SK-N-SH treated with all-trans-retinoic acid at 6 μM for 48 hours (cell line): ENCODE data around the gene MTF2.

ENCODE experiments used
- ATAC-seq: fragments of 200-7000 bp; cut with Tn5 transposase; 3 replicates; pipeline ENCODE4 v1.9.1; 2020; ENCODE audit warnings: mild to moderate bottlenecking, moderate library complexity
- ARNTL ChIP-seq: fragments of 450-650 bp; formaldehyde crosslinking; IDR thresholded peaks from 2 replicates; pipeline ENCODE4 v1.5.0; 2020; ENCODE audit warnings: low read depth, mild to moderate bottlenecking, moderate library complexity, borderline replicate concordance
- BACH2 ChIP-seq: fragments of 250-450 bp; sonication (Bioruptor Pico); IDR thresholded peaks from 2 replicates; pipeline ENCODE4 v1.9.0; 2021; ENCODE audit warnings: mild to moderate bottlenecking, borderline replicate concordance
- CREB5 ChIP-seq: fragments of 250-450 bp; sonication (Bioruptor Pico); IDR thresholded peaks from 2 replicates; pipeline ENCODE4 v1.5.1; 2020; ENCODE audit warnings: low read depth, mild to moderate bottlenecking, moderate library complexity
- CSDC2 ChIP-seq: fragments of 250-450 bp; sonication (Bioruptor Pico); IDR thresholded peaks from 2 replicates; pipeline ENCODE4 v1.5.0; 2020; ENCODE audit warnings: mild to moderate bottlenecking, moderate library complexity
- CSRNP3 ChIP-seq: fragments of 250-450 bp; sonication (Bioruptor Pico); IDR thresholded peaks from 2 replicates; pipeline ENCODE4 v1.5.1; 2021; ENCODE audit warnings: mild to moderate bottlenecking, moderate library complexity
- GLIS3 ChIP-seq: fragments of 250-450 bp; sonication (Bioruptor Pico); IDR thresholded peaks from 2 replicates; pipeline ENCODE4 v1.5.0; 2020; ENCODE audit warnings: mild to moderate bottlenecking, moderate library complexity
- ISL1 ChIP-seq: fragments of 250-450 bp; sonication (Bioruptor Pico); IDR thresholded peaks from 2 replicates; pipeline ENCODE4 v2.1.2; 2022; ENCODE audit warnings: mild to moderate bottlenecking, moderate library complexity
- OSR1 ChIP-seq: fragments of 250-450 bp; sonication (Bioruptor Pico); IDR thresholded peaks from 2 replicates; pipeline ENCODE4 v1.8.0; 2022; ENCODE audit warnings: moderate library complexity, mild to moderate bottlenecking, inconsistent platforms
- PATZ1 ChIP-seq: fragments of 250-450 bp; sonication (Bioruptor Pico); IDR thresholded peaks from 2 replicates; pipeline ENCODE4 v1.8.0; 2020; ENCODE audit warnings: mild to moderate bottlenecking, moderate library complexity, borderline replicate concordance
- POU6F1 ChIP-seq: fragments of 250-450 bp; sonication (Bioruptor Pico); IDR thresholded peaks from 2 replicates; pipeline ENCODE4 v1.8.0; 2021; ENCODE audit warnings: low read depth, mild to moderate bottlenecking, moderate library complexity, borderline replicate concordance
- PPARA ChIP-seq: fragments of 250-450 bp; sonication (Bioruptor Pico); IDR thresholded peaks from 2 replicates; pipeline ENCODE4 v1.5.0; 2020; ENCODE audit warnings: mild to moderate bottlenecking, borderline replicate concordance
- RARB ChIP-seq: fragments of 250-450 bp; sonication (Bioruptor Pico); IDR thresholded peaks from 2 replicates; pipeline ENCODE4 v1.8.0; 2021; ENCODE audit warnings: mild to moderate bottlenecking, moderate library complexity
- SNAI2 ChIP-seq: fragments of 250-450 bp; sonication (Bioruptor Pico); IDR thresholded peaks from 2 replicates; pipeline ENCODE4 v1.5.0; 2020; ENCODE audit warnings: mild to moderate bottlenecking, moderate library complexity
- TCF4 ChIP-seq: fragments of 250-450 bp; sonication (Bioruptor Pico); IDR thresholded peaks from 2 replicates; pipeline ENCODE4 v1.8.0; 2021; ENCODE audit warnings: mild to moderate bottlenecking, moderate library complexity, borderline replicate concordance
- TSHZ2 ChIP-seq: fragments of 250-450 bp; sonication (Bioruptor Pico); IDR thresholded peaks from 2 replicates; pipeline ENCODE4 v1.5.0; 2020; ENCODE audit warnings: mild to moderate bottlenecking, moderate library complexity
- ZFP3 ChIP-seq: fragments of 250-450 bp; sonication (Bioruptor Pico); IDR thresholded peaks from 2 replicates; pipeline ENCODE4 v1.5.0; 2020; ENCODE audit warnings: mild to moderate bottlenecking, moderate library complexity
- ZFP30 ChIP-seq: fragments of 450-650 bp; formaldehyde crosslinking; IDR thresholded peaks from 2 replicates; pipeline ENCODE4 v1.5.0; 2022; ENCODE audit warnings: mild to moderate bottlenecking, moderate library complexity
- ZNF565 ChIP-seq: fragments of 450-650 bp; formaldehyde crosslinking; conservative IDR thresholded peaks from 2 replicates; pipeline ENCODE4 v1.5.0; 2020; ENCODE audit warnings: low read depth, mild to moderate bottlenecking, moderate library complexity
- ZNF70 ChIP-seq: fragments of 450-650 bp; formaldehyde crosslinking; IDR thresholded peaks from 2 replicates; pipeline ENCODE4 v1.5.0; 2020; ENCODE audit warnings: mild to moderate bottlenecking, moderate library complexity

The MTF2 gene

GRCh38 chr1:93140106-93140505 is 61.0 kb downstream of the MTF2 start:
- ATAC-seq, result no peak
- TF ChIP-seq BACH2 (CRISPR knock-in tag) (no peak), ZFP3 (no peak), RARB (CRISPR knock-in tag) (no peak), POU6F1 (CRISPR knock-in tag) (no peak), PATZ1 (CRISPR knock-in tag) (no peak), ZNF565 (CRISPR knock-in tag) (no peak), OSR1 (CRISPR knock-in tag) (no peak), TCF4 (CRISPR knock-in tag) (no peak), ZNF70 (CRISPR knock-in tag) (no peak), TSHZ2 (CRISPR knock-in tag) (no peak), PPARA (CRISPR knock-in tag) (no peak), ARNTL (CRISPR knock-in tag) (no peak), SNAI2 (no peak), CREB5 (CRISPR knock-in tag) (no peak)

GRCh38 chr1:93142161-93142560 is 63.1 kb downstream of the MTF2 start:
- TF ChIP-seq GLIS3 (CRISPR knock-in tag), result no peak
- TF ChIP-seq CSRNP3 (CRISPR knock-in tag), result no peak
- no peak for TF ChIP-seq ZNF70 (CRISPR knock-in tag)
- TF ChIP-seq OSR1 (CRISPR knock-in tag), result no peak
- TF ChIP-seq ZFP30, result no peak
- TF ChIP-seq PPARA (CRISPR knock-in tag), result no peak
- TF ChIP-seq POU6F1 (CRISPR knock-in tag), result no peak
- TF ChIP-seq ISL1 (CRISPR knock-in tag), result no peak
- no peak for TF ChIP-seq TSHZ2 (CRISPR knock-in tag)
- no peak for TF ChIP-seq CSDC2 (CRISPR knock-in tag)
- no peak for TF ChIP-seq RARB (CRISPR knock-in tag)
- no peak for ATAC-seq
